DOHH2 (cell line): ENCODE results near the gene ST3GAL5.
"Not testable (repeated sequence)": the region's sequence is repeated elsewhere in the genome, so short reads cannot be mapped to it uniquely, and the experiment has no call there.

Experiments
- CTCF ChIP-seq: fragments of 200-600 bp; sonication (generic); IDR thresholded peaks from one replicate; pipeline ENCODE4 v1.5.1; 2014; ENCODE audit warnings: antibody characterized with exemption, mild to moderate bottlenecking, low read depth, low read length; ENCODE audit not compliant: poor library complexity, severe bottlenecking
- EZH2phosphoT487 ChIP-seq: fragments of 200-600 bp; sonication (generic); IDR thresholded peaks from 2 replicates; pipeline ENCODE4 v1.6.1; 2017; ENCODE audit warnings: borderline replicate concordance, mild to moderate bottlenecking, antibody characterized with exemption, low read length, moderate library complexity, mixed read lengths

GRCh38 chr2:85894554-85895278 lies 5.9 kb upstream of the ST3GAL5 start:
- not testable (repeated sequence) for TF ChIP-seq CTCF, EZH2phosphoT487
